Aorta (tissue), 5 donors: Measurements from ENCODE around the gene SLC5A5. TPM values are rescaled to one million over a fixed set of nuclear protein-coding genes. Genes with fewer than 3 reads are reported as not detected.

Source experiments
- ATAC-seq: fragments of 200-7000 bp; cut with Tn5 transposase; one replicate; pipeline ENCODE4 v1.9.1; 2022; ENCODE audit warnings: moderate library complexity; ENCODE audit not compliant: low FRiP score
- DNase-seq, 2 donors: peaks; one replicate each; pipeline ENCODE4 v3.0.0-alpha.2; 2020
- H3K27ac ChIP-seq, 2 donors: one replicate each; pipeline ENCODE4 v1.5.1; 2013; ENCODE audit warnings: low read length in 2 of 2, mild to moderate bottlenecking in 2 of 2, moderate library complexity in 2 of 2, control low read depth in 1 of 2, inconsistent platforms in 1 of 2, low read depth in 1 of 2
- H3K27me3 ChIP-seq, 2 donors: one replicate each; pipeline ENCODE4 v1.6.1; 2013; ENCODE audit warnings: control low read depth in 1 of 2, low read length in 1 of 2, mild to moderate bottlenecking in 1 of 2, moderate library complexity in 1 of 2; ENCODE audit not compliant: insufficient read depth in 2 of 2, control insufficient read depth in 1 of 2
- H3K36me3 ChIP-seq, 2 donors: one replicate each; pipeline ENCODE4 v1.6.1; 2013; ENCODE audit warnings: control low read depth in 1 of 2, low read length in 1 of 2, mild to moderate bottlenecking in 1 of 2; ENCODE audit not compliant: insufficient read depth in 2 of 2, control insufficient read depth in 1 of 2
- H3K4me1 ChIP-seq, 2 donors: one replicate each; pipeline ENCODE4 v1.6.1; 2013; ENCODE audit warnings: low read length in 2 of 2, control low read depth in 1 of 2, mild to moderate bottlenecking in 1 of 2, moderate library complexity in 1 of 2; ENCODE audit not compliant: insufficient read depth in 2 of 2, control insufficient read depth in 1 of 2
- H3K4me3 ChIP-seq, 2 donors: one replicate each; pipeline ENCODE4 v1.5.1; 2013; ENCODE audit warnings: low read length in 2 of 2, control low read depth in 1 of 2, mild to moderate bottlenecking in 1 of 2
- H3K9me3 ChIP-seq: one replicate; pipeline ENCODE4 v1.6.1; 2013; ENCODE audit warnings: mild to moderate bottlenecking, low read length; ENCODE audit not compliant: control insufficient read depth
- WGBS, 2 donors: extraction: QIAGEN DNeasy Blood & Tissue Kit; methylation state at CpG; one replicate each; pipeline ENCODE4 v1.1.7; 2013; 5-methylcytosine and 5-hydroxymethylcytosine counted together
- intact Hi-C, 2 donors: fragments of 100-400 bp; cut with DNase I; formaldehyde crosslinking; loops; one replicate each; pipeline versions ENCODE4 v1.14.2 to v1.15.0; 2022
- polyA plus RNA-seq, 2 donors: library from polyadenylated mRNA; stranded (reverse); fragments of 200-250 nt; gene quantifications; one replicate each; pipeline ENCODE4 v1.2.3, GENCODE V29; 2013
- total RNA-seq, 2 donors: library from RNA; stranded (reverse); fragmentation: NEBNext Ultra II Directional; extraction: Animal tissue kit (Norgen Biotek cat#: 25700); gene quantifications; one replicate each; pipeline ENCODE4 v1.2.1, GENCODE V29; 2021
- donor health status: healthy with polysubstance abuse.
- donor health status: Bipolar disorder and iron deficiency.
- donor health status: DM: no; HTN: no; CAD: no.
- donor health status: DM: no; HTN: no; CAD: no.
- donor health status: DM: yes; HTN: yes; CAD: no.

Gene SLC5A5
- total and polyA plus RNA-seq, 4 donors, result 0.03 TPM; not detected in 3

GRCh38 chr19:17933414-17934129 lies 61.8 kb downstream of the SLC5A5 start:
- WGBS, 2 donors, result 15 to 18% methylated on average over 19 of the region's 19 CpGs
- Histone ChIP-seq H3K36me3 (no peaks in the 10 kb centered on the region), H3K27me3 (no peaks in the 10 kb centered on the region), H3K27ac (no peak overlapping the region), H3K4me3 (peak overlapping the region; percentile 9 to 70), H3K4me1 (no peaks in the 10 kb centered on the region), H3K9me3 (no peaks in the 10 kb centered on the region)
- intact Hi-C loops, result loop anchor here in 1 of 2 donors (2.0 kb wide), 1 partner anchor 75 kb away; the partner anchor contains the start of gene RPL18A
- DNase-seq, result no peak
- ATAC-seq, result no peak

GRCh38 chr19:17936379-17936778 lies 64.6 kb downstream of the SLC5A5 start:
- DNase-seq (no peak), ATAC-seq (no peak)
- WGBS, 2 donors, result 89 to 91% methylated on average over 21 of the region's 21 CpGs
- H3K9me3 ChIP-seq, result no peaks in the 10 kb centered on the region
- no peak overlapping the region for H3K27ac ChIP-seq
- H3K36me3 ChIP-seq, result no peaks in the 10 kb centered on the region
- H3K4me1 ChIP-seq, result no peaks in the 10 kb centered on the region
- no peaks in the 10 kb centered on the region for H3K27me3 ChIP-seq
- H3K4me3 ChIP-seq, result no peak overlapping the region
- intact Hi-C loops, result no loop called here

- no peaks in the 10 kb centered on the region for H3K36me3 ChIP-seq
- no peaks in the 10 kb centered on the region for H3K27me3 ChIP-seq
- DNase-seq, result no peak
- ATAC-seq, result no peak
- WGBS, 2 donors, result 87 to 89% methylated on average over 9 of the region's 9 CpGs
- no peak overlapping the region for H3K27ac ChIP-seq
- intact Hi-C loops, result no loop called here
- no peaks in the 10 kb centered on the region for H3K9me3 ChIP-seq
- H3K4me1 ChIP-seq, result no peaks in the 10 kb centered on the region
- H3K4me3 ChIP-seq, result no peak overlapping the region
These were observed 65.7 kb downstream of the SLC5A5 start for GRCh38 chr19:17937371-17937900.

- DNase-seq (peak; percentile 86 to 93), ATAC-seq (peak; percentile 90)
- no peaks in the 10 kb centered on the region for H3K36me3 ChIP-seq
- no peaks in the 10 kb centered on the region for H3K9me3 ChIP-seq
- no peaks in the 10 kb centered on the region for H3K27me3 ChIP-seq
- H3K4me3 ChIP-seq, result no peak overlapping the region
- 48 to 53% methylated on average over 7 of the region's 7 CpGs for WGBS, 2 donors
- H3K27ac ChIP-seq, result no peak overlapping the region
- H3K4me1 ChIP-seq, result no peaks in the 10 kb centered on the region
- intact Hi-C loops, result loop anchor here (1.0 to 2.0 kb wide), 2 partner anchors 59 kb away; no protein-coding TSS in a partner anchor
These were observed 66.5 kb downstream of the SLC5A5 start for GRCh38 chr19:17938092-17938845.

- ATAC-seq (no peak), DNase-seq (no peak)
- no peaks in the 10 kb centered on the region for H3K27me3 ChIP-seq
- H3K4me1 ChIP-seq, result no peaks in the 10 kb centered on the region
- H3K9me3 ChIP-seq, result no peaks in the 10 kb centered on the region
- WGBS, 2 donors, result 81 to 83% methylated on average over 17 of the region's 17 CpGs
- intact Hi-C loops, result no loop called here
- H3K4me3 ChIP-seq, result no peak overlapping the region
- H3K27ac ChIP-seq, result no peak overlapping the region
- H3K36me3 ChIP-seq, result no peaks in the 10 kb centered on the region
These were observed 70.4 kb downstream of the SLC5A5 start for GRCh38 chr19:17942181-17942580.

GRCh38 chr19:17942582-17943273 lies 71.0 kb downstream of the SLC5A5 start:
- no peaks in the 10 kb centered on the region for H3K36me3 ChIP-seq
- DNase-seq (no peak), ATAC-seq (no peak)
- H3K4me3 ChIP-seq, result no peak overlapping the region
- WGBS, 2 donors, result 82 to 85% methylated on average over 37 to 41 of the region's 41 CpGs
- no peak overlapping the region for H3K27ac ChIP-seq
- no peaks in the 10 kb centered on the region for H3K9me3 ChIP-seq
- intact Hi-C loops, result no loop called here
- no peaks in the 10 kb centered on the region for H3K27me3 ChIP-seq
- H3K4me1 ChIP-seq, result no peaks in the 10 kb centered on the region

- H3K9me3 ChIP-seq, result no peaks in the 10 kb centered on the region
- ATAC-seq, result no peak
- 78 to 81% methylated on average over 53 to 57 of the region's 57 CpGs for WGBS, 2 donors
- H3K27ac ChIP-seq, result no peak overlapping the region
- no peaks in the 10 kb centered on the region for H3K4me1 ChIP-seq
- H3K36me3 ChIP-seq, result no peaks in the 10 kb centered on the region
- no peak for DNase-seq
- intact Hi-C loops, result no loop called here
- no peaks in the 10 kb centered on the region for H3K27me3 ChIP-seq
- no peak overlapping the region for H3K4me3 ChIP-seq
These were observed 71.8 kb downstream of the SLC5A5 start for GRCh38 chr19:17943274-17944221.

- H3K36me3 ChIP-seq, result no peaks in the 10 kb centered on the region
- intact Hi-C loops, result no loop called here
- H3K9me3 ChIP-seq, result no peaks in the 10 kb centered on the region
- H3K27me3 ChIP-seq, result no peaks in the 10 kb centered on the region
- ATAC-seq (no peak), DNase-seq (no peak)
- no peak overlapping the region for H3K27ac ChIP-seq
- H3K4me3 ChIP-seq, result no peak overlapping the region
- WGBS, 2 donors, result 74 to 77% methylated on average over 4 of the region's 4 CpGs
- no peaks in the 10 kb centered on the region for H3K4me1 ChIP-seq
These were observed 72.6 kb downstream of the SLC5A5 start for GRCh38 chr19:17944301-17944700.
